K562 (cell line): ENCODE results near the gene ADSS1.

Experiments
- CHD2 ChIP-seq: IDR thresholded peaks from 2 replicates; pipeline ENCODE4 v1.6.1; 2011; ENCODE audit warnings: low read depth, low read length
- CTCF ChIP-seq, 3 experiments: IDR thresholded peaks in 2 of 3; conservative IDR thresholded peaks in 1 of 3; 2 replicates each; pipeline ENCODE4 v1.5.1; 2011 to 2012; ENCODE audit warnings: low read length in 3 of 3, mild to moderate bottlenecking in 3 of 3, control low read depth in 2 of 3, improper control_type of control experiment in 1 of 3, inconsistent platforms in 1 of 3, low read depth in 1 of 3, mixed read lengths in 1 of 3, moderate library complexity in 1 of 3; ENCODE audit not compliant: insufficient read depth in 2 of 3
- JUN ChIP-seq, 2 experiments: sonication (generic) in 1 of 2; formaldehyde crosslinking in 1 of 2; IDR thresholded peaks; 2 replicates each; pipeline versions ENCODE4 v1.6.1 to v1.8.0; 2012 to 2022; ENCODE audit warnings: borderline replicate concordance in 2 of 2, mild to moderate bottlenecking in 2 of 2, improper control_type of control experiment in 1 of 2, low read depth in 1 of 2, low read length in 1 of 2, missing genetic modification reagents in 1 of 2
- POLR3A ChIP-seq: IDR thresholded peaks from 2 replicates; pipeline ENCODE4 v1.6.1; 2011; ENCODE audit warnings: borderline replicate concordance, mild to moderate bottlenecking, moderate library complexity; ENCODE audit not compliant: insufficient read length, insufficient read depth; ENCODE audit errors: extremely low read depth
- PYGO2 ChIP-seq: fragments of 450-650 bp; IDR thresholded peaks from 2 replicates; pipeline ENCODE4 v1.6.1; 2016; ENCODE audit warnings: mild to moderate bottlenecking, missing genetic modification characterization, moderate library complexity, missing compliant biosample characterization

DNA sequence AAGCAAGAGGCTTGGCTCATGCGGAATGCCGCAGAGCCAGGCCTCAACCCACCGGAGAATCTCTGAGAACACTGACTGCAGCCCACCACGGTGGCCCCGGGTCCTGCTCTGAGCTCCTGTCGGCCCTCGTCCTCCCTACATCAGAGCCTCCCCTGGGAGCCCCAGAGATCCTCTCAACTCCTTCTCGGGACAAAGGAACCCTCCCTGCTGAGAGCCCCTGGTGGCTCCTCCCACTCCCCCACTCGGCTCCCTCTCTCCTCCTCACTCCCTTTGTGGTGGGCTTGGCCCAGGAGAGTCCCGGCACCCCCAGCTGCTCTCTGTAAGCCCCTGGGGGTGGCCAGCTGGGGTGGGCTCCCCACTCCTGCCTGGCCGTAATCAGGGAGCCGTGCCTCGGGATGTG lies 45.7 kb upstream of the ADSS1 start:
- TF ChIP-seq PYGO2 (tag) (no peak), POLR3A (no peak), CTCF (IDR thresholded peaks at IDR 0.05 in 2 of 3, conservative IDR thresholded peaks at IDR 0.05 in 1 of 3; ENCODE audit: insufficient read depth in 2 of 3, low read depth in 1 of 3, low read length in 3 of 3) (no peak), JUN (IDR thresholded peaks at IDR 0.05; ENCODE audit: borderline replicate concordance, low read depth, low read length) (no peak), JUN (CRISPR knock-in tag; IDR thresholded peaks at IDR 0.05; ENCODE audit: borderline replicate concordance) (no peak), CHD2 (no peak)
